CD14-positive monocyte (primary cell): ENCODE data around the gene F2RL1. TPM values are rescaled to one million over a fixed set of nuclear protein-coding genes. Genes with fewer than 3 reads are reported as not detected.
"Not testable (repeated sequence)": the region's sequence is repeated elsewhere in the genome, so short reads cannot be mapped to it uniquely, and the experiment has no call there.

Experiments
- DNase-seq, 3 donors: peaks; one replicate each; pipeline ENCODE4 v3.0.0-alpha.2; 2011 to 2022
- H2AFZ ChIP-seq: 2 replicates; pipeline ENCODE4 v1.6.0; 2012; ENCODE audit warnings: mild to moderate bottlenecking, low read depth, low read length, inconsistent platforms; ENCODE audit not compliant: insufficient read depth, poor library complexity, severe bottlenecking
- H3K27ac ChIP-seq, 2 donors: 1 replicate in 1 of 2; 2 replicates in 1 of 2; pipeline ENCODE4 v1.5.1; 2012 to 2013; ENCODE audit warnings: low read length in 2 of 2, control low read depth in 1 of 2, inconsistent platforms in 1 of 2, low read depth in 1 of 2, mild to moderate bottlenecking in 1 of 2
- H3K27me3 ChIP-seq, 2 donors: one replicate each; pipeline versions ENCODE4 v1.6.0 to v1.6.1; 2011 to 2013; ENCODE audit warnings: low read length in 2 of 2; ENCODE audit not compliant: control insufficient read depth in 2 of 2, insufficient read depth in 2 of 2
- H3K36me3 ChIP-seq, 2 donors: replicated peaks in 1 of 2; 1 replicate in 1 of 2; 2 replicates in 1 of 2; pipeline versions ENCODE4 v1.5.1 to v1.6.1; 2012 to 2013; ENCODE audit warnings: low read length in 2 of 2, control low read depth in 1 of 2, inconsistent platforms in 1 of 2, mild to moderate bottlenecking in 1 of 2; ENCODE audit not compliant: insufficient read depth in 2 of 2, control insufficient read depth in 1 of 2
- H3K4me1 ChIP-seq, 2 donors: 1 replicate in 1 of 2; 2 replicates in 1 of 2; pipeline versions ENCODE4 v1.5.1 to v1.6.1; 2012 to 2013; ENCODE audit warnings: low read length in 2 of 2, control low read depth in 1 of 2, inconsistent platforms in 1 of 2, mild to moderate bottlenecking in 1 of 2, moderate library complexity in 1 of 2; ENCODE audit not compliant: insufficient read depth in 2 of 2, control insufficient read depth in 1 of 2
- H3K4me2 ChIP-seq: replicated peaks from 2 replicates; pipeline ENCODE3; 2012; ENCODE audit warnings: low read length, moderate library complexity, mild to moderate bottlenecking; ENCODE audit not compliant: poor library complexity, severe bottlenecking; ENCODE audit errors: extremely low read depth
- H3K4me3 ChIP-seq, 3 experiments: fragments of 200-600 bp in 1 of 3; sonication (generic) in 1 of 3; replicated peaks in 1 of 3; 1 replicate in 2 of 3; 2 replicates in 1 of 3; pipeline ENCODE4 v1.5.1; 2011 to 2013; ENCODE audit warnings: low read length in 3 of 3, mild to moderate bottlenecking in 3 of 3, control low read depth in 2 of 3, low read depth in 2 of 3, inconsistent platforms in 1 of 3, moderate library complexity in 1 of 3
- H3K79me2 ChIP-seq: 2 replicates; pipeline ENCODE4 v1.6.0; 2012; ENCODE audit warnings: mild to moderate bottlenecking, control low read depth, inconsistent platforms, low read length, moderate library complexity; ENCODE audit not compliant: insufficient read depth
- H3K9ac ChIP-seq: 2 replicates; pipeline ENCODE4 v1.6.0; 2017; ENCODE audit warnings: low read length, mild to moderate bottlenecking; ENCODE audit not compliant: insufficient read depth, poor library complexity, severe bottlenecking
- H3K9me3 ChIP-seq, 2 donors: replicated peaks in 1 of 2; 1 replicate in 1 of 2; 2 replicates in 1 of 2; pipeline versions ENCODE4 v1.5.1 to v1.6.1; 2012 to 2013; ENCODE audit warnings: low read length in 2 of 2, control low read depth in 1 of 2; ENCODE audit not compliant: control insufficient read depth in 1 of 2, insufficient read depth in 1 of 2
- H4K20me1 ChIP-seq: 2 replicates; pipeline ENCODE4 v1.6.0; 2012; ENCODE audit warnings: mild to moderate bottlenecking, low read length, control low read depth, moderate library complexity; ENCODE audit not compliant: insufficient read depth
- H3K27ac Mint-ChIP-seq, 7 donors: one replicate each; pipeline ENCODE4 v1.8.0; 2020; ENCODE audit warnings: mild to moderate bottlenecking in 7 of 7, mixed read lengths in 7 of 7, moderate library complexity in 6 of 7, inconsistent platforms in 2 of 7
- H3K27me3 Mint-ChIP-seq, 3 donors: one replicate each; pipeline ENCODE4 v1.8.0; 2021 to 2022; ENCODE audit warnings: low read depth in 3 of 3, mild to moderate bottlenecking in 3 of 3, mixed read lengths in 3 of 3, moderate library complexity in 3 of 3, inconsistent platforms in 1 of 3
- H3K36me3 Mint-ChIP-seq, 2 donors: one replicate each; pipeline ENCODE4 v1.8.0; 2020; ENCODE audit warnings: mixed read lengths in 2 of 2, inconsistent platforms in 1 of 2, mild to moderate bottlenecking in 1 of 2
- H3K4me1 Mint-ChIP-seq: one replicate; pipeline ENCODE4 v1.8.0; 2020; ENCODE audit warnings: mild to moderate bottlenecking, mixed read lengths
- H3K4me3 Mint-ChIP-seq, 2 donors: one replicate each; pipeline ENCODE4 v1.8.0; 2020; ENCODE audit warnings: mild to moderate bottlenecking in 2 of 2, mixed read lengths in 2 of 2, moderate library complexity in 1 of 2
- H3K9me3 Mint-ChIP-seq, 7 donors: one replicate each; pipeline ENCODE4 v1.8.0; 2020 to 2022; ENCODE audit warnings: mixed read lengths in 7 of 7, mild to moderate bottlenecking in 6 of 7, moderate library complexity in 6 of 7, inconsistent platforms in 2 of 7
- WGBS: methylation state at CpG from one replicate; pipeline ENCODE4 v1.1.5; 2013; ENCODE audit warnings: missing lambda C conversion rate; ENCODE audit not compliant: insufficient coverage; 5-methylcytosine and 5-hydroxymethylcytosine counted together
- intact Hi-C, 2 donors: fragments of 100-400 bp; cut with micrococcal nuclease; formaldehyde crosslinking; loops; one replicate each; pipeline versions ENCODE4 v1.15.0 to v1.15.1; 2023
- polyA plus RNA-seq, 3 donors: library from polyadenylated mRNA; depleted of rRNA in 1 of 3; unstranded in 2 of 3; stranded (reverse) in 1 of 3; fragments of 300-500 nt in 2 of 3; fragments of >200 nt in 1 of 3; fragmentation: Illumina TruSeq in 2 of 3; gene quantifications; 1 replicate in 2 of 3; 2 replicates in 1 of 3; pipeline ENCODE4 v1.2.3, GENCODE V29; 2012 to 2021
- TF ChIP-seq, protein P1 (sequence below): fragments of 200-600 bp; IDR thresholded peaks from one replicate; pipeline ENCODE4 v1.8.0; 2022; ENCODE audit warnings: antibody characterized with exemption, mild to moderate bottlenecking

Gene F2RL1
- polyA plus RNA-seq, 3 donors = 2.5 to 23.9 (median 11.4) TPM

DNA sequence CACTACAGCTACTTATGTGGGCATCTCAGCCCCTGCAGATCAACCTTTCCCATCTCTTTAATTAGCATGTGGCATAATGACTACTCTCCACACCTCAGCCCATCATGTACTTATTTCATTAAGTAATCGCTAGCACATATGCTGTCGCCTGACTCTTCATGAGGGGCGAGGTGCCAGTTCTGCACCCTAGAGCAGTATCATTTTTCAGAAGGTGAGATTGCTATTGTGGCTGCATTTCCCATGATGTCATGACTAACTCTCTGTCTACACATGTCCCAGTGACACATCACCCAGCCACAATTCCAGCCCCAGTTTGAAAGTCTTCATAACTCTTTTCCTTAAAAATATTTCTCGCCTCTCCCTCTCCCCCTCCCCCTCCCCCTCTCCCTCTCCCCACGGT is 7.6 kb upstream of the F2RL1 start:
- Mint-ChIP-seq H3K9me3 (peaks cover 0 to 12% (median 4%) of the 10 kb centered on the region in 7 donors), H3K27me3 (peaks cover 2 to 8% (median 3%) of the 10 kb centered on the region in 3 donors), H3K36me3 (no peaks in the 10 kb centered on the region), H3K27ac (no peak overlapping the region), H3K4me1 (peaks cover 4% of the 10 kb centered on the region), H3K4me3 (no peak overlapping the region)
- no peak overlapping the region for H3K4me3 ChIP-seq
- no peaks in the 10 kb centered on the region for H3K4me1 ChIP-seq
- no CpG with 5 or more reads among the region's 5 CpGs for WGBS
- no peaks in the 10 kb centered on the region for H3K36me3 ChIP-seq
- no peaks in the 10 kb centered on the region for H3K27me3 ChIP-seq
- no peaks in the 10 kb centered on the region for H4K20me1 ChIP-seq
- no peak for DNase-seq
- no peaks in the 10 kb centered on the region for H3K9me3 ChIP-seq
- no peak overlapping the region for H3K4me2 ChIP-seq
- H3K27ac ChIP-seq = no peak overlapping the region
- H3K79me2 ChIP-seq = no peaks in the 10 kb centered on the region
- no peak overlapping the region for H2AFZ ChIP-seq
- TF ChIP-seq, protein P1, sequence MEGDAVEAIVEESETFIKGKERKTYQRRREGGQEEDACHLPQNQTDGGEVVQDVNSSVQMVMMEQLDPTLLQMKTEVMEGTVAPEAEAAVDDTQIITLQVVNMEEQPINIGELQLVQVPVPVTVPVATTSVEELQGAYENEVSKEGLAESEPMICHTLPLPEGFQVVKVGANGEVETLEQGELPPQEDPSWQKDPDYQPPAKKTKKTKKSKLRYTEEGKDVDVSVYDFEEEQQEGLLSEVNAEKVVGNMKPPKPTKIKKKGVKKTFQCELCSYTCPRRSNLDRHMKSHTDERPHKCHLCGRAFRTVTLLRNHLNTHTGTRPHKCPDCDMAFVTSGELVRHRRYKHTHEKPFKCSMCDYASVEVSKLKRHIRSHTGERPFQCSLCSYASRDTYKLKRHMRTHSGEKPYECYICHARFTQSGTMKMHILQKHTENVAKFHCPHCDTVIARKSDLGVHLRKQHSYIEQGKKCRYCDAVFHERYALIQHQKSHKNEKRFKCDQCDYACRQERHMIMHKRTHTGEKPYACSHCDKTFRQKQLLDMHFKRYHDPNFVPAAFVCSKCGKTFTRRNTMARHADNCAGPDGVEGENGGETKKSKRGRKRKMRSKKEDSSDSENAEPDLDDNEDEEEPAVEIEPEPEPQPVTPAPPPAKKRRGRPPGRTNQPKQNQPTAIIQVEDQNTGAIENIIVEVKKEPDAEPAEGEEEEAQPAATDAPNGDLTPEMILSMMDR = no peak
- no peak overlapping the region for H3K9ac ChIP-seq
- intact Hi-C loops = no loop called here

DNA sequence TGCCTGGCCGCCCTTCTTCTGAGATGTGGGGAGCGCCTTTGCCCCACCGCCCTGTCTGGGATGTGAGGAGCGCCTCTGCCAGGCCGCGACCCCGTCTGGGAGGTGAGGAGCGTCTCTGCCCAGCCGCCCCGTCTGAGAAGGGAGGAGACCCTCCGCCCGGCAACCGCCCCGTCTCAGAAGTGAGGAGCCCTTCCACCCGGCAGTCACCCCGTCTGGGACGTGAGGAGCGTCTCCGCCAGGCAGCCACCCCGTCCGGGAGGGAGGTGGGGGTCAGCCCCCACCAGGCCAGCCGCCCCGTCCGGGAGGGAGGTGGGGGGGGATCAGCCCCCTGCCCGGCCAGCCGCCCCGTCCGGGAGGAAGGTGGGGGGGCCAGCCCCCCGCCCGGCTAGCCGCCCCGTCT is 6.6 kb upstream of the F2RL1 start:
- 97% methylated on average over 13 of the region's 32 CpGs for whole genome bisulfite sequencing
- H3K27ac Mint-ChIP-seq, DNase-seq, H3K4me1 Mint-ChIP-seq, H3K27me3 ChIP-seq, H2AFZ ChIP-seq, H3K4me2 ChIP-seq, H3K4me3 Mint-ChIP-seq, H3K27ac ChIP-seq, H3K36me3 ChIP-seq, H3K9ac ChIP-seq, intact Hi-C loops, H3K4me1 ChIP-seq, H4K20me1 ChIP-seq, H3K79me2 ChIP-seq, H3K9me3 ChIP-seq, H3K4me3 ChIP-seq, H3K36me3 Mint-ChIP-seq, H3K27me3 Mint-ChIP-seq: not testable (repeated sequence)
- H3K9me3 Mint-ChIP-seq = peaks cover 0 to 12% (median 4%) of the 10 kb centered on the region in 7 donors
